B cell (primary cell): Measurements from ENCODE around the gene RAMP2. TPM values are rescaled to one million over a fixed set of nuclear protein-coding genes. Genes with fewer than 3 reads are reported as not detected.

Source experiments
- ATAC-seq: fragments of 200-7000 bp; cut with Tn5 transposase; one replicate; pipeline ENCODE4 v1.10.0; 2021; ENCODE audit warnings: low read depth, mild to moderate bottlenecking, moderate number of reproducible peaks, moderate library complexity
- CTCF ChIA-PET: fragments of 350-600 bp; sonication (Branson Sonifier 250); formaldehyde crosslinking; loops from one replicate; lab custom pipeline; 2021; ENCODE audit warnings: antibody characterized with exemption, inconsistent platforms; lab: Charles Lee
- POLR2A ChIA-PET: fragments of 350-600 bp; sonication (Branson Sonifier 250); formaldehyde crosslinking; loops from one replicate; lab custom pipeline; 2021; ENCODE audit warnings: antibody characterized with exemption; lab: Charles Lee
- DNase-seq: peaks from one replicate; pipeline ENCODE4 v3.0.0; 2013
- H2AFZ ChIP-seq: 2 replicates; pipeline ENCODE4 v1.6.1; 2012; ENCODE audit warnings: mild to moderate bottlenecking, low read depth, low read length; ENCODE audit not compliant: insufficient read depth, poor library complexity, severe bottlenecking
- H3K27ac ChIP-seq, 2 donors: 1 replicate in 1 of 2; 2 replicates in 1 of 2; pipeline ENCODE4 v1.5.1; 2012 to 2013; ENCODE audit warnings: low read length in 2 of 2, mild to moderate bottlenecking in 2 of 2, moderate library complexity in 1 of 2
- H3K27me3 ChIP-seq, 4 experiments: fragments of 200-600 bp in 1 of 4; sonication (generic) in 1 of 4; replicated peaks in 1 of 4; 1 replicate in 2 of 4; 2 replicates in 2 of 4; pipeline versions ENCODE4 v1.6.1 to v1.7.0; 2013 to 2016; ENCODE audit warnings: low read length in 3 of 4, mild to moderate bottlenecking in 2 of 4, mixed read lengths in 1 of 4, moderate library complexity in 1 of 4; ENCODE audit not compliant: insufficient read depth in 4 of 4, control insufficient read depth in 3 of 4; ENCODE audit errors: control extremely low read depth in 1 of 4
- H3K36me3 ChIP-seq, 2 experiments: replicated peaks in 1 of 2; 1 replicate in 1 of 2; 2 replicates in 1 of 2; pipeline versions ENCODE4 v1.6.1 to v1.7.1; 2013; ENCODE audit warnings: low read length in 1 of 2; ENCODE audit not compliant: insufficient read depth in 2 of 2, control insufficient read depth in 1 of 2; ENCODE audit errors: control extremely low read depth in 1 of 2, extremely low read depth in 1 of 2
- H3K4me1 ChIP-seq, 2 donors: fragments of 200-600 bp in 1 of 2; sonication (generic) in 1 of 2; 1 replicate in 1 of 2; 2 replicates in 1 of 2; pipeline versions ENCODE4 v1.5.1 to v1.6.1; 2013 to 2017; ENCODE audit warnings: low read length in 2 of 2; ENCODE audit not compliant: control insufficient read depth in 2 of 2, insufficient read depth in 2 of 2
- H3K4me2 ChIP-seq: replicated peaks from 2 replicates; pipeline ENCODE3; 2012; ENCODE audit warnings: mild to moderate bottlenecking, low read depth, low read length; ENCODE audit not compliant: poor library complexity, severe bottlenecking
- H3K4me3 ChIP-seq, 5 experiments: fragments of 200-600 bp in 1 of 5; sonication (generic) in 1 of 5; 1 replicate in 3 of 5; 2 replicates in 2 of 5; pipeline versions ENCODE4 v1.5.1 to v1.7.0; 2011 to 2016; ENCODE audit warnings: low read length in 4 of 5, mild to moderate bottlenecking in 4 of 5, low read depth in 2 of 5, control low read depth in 1 of 5, moderate library complexity in 1 of 5; ENCODE audit not compliant: insufficient read depth in 1 of 5; ENCODE audit errors: control extremely low read depth in 1 of 5, extremely low read depth in 1 of 5
- H3K79me2 ChIP-seq: fragments of 200-600 bp; sonication (generic); one replicate; pipeline ENCODE4 v1.6.0; 2016; ENCODE audit warnings: low read length; ENCODE audit not compliant: control insufficient read depth, insufficient read depth
- H3K9ac ChIP-seq: fragments of 200-600 bp; sonication (generic); 2 replicates; pipeline ENCODE4 v1.6.1; 2017; ENCODE audit warnings: mild to moderate bottlenecking, low read length, moderate library complexity
- H3K9me3 ChIP-seq, 3 donors: one replicate each; pipeline versions ENCODE4 v1.6.1 to v1.7.1; 2013; ENCODE audit warnings: low read length in 2 of 3; ENCODE audit not compliant: control insufficient read depth in 2 of 3, insufficient read depth in 1 of 3; ENCODE audit errors: control extremely low read depth in 1 of 3
- H4K20me1 ChIP-seq: 2 replicates; pipeline ENCODE4 v1.6.0; 2012; ENCODE audit warnings: mild to moderate bottlenecking, low read length; ENCODE audit not compliant: insufficient read depth, control insufficient read depth, poor library complexity, severe bottlenecking
- H3K27ac Mint-ChIP-seq: one replicate; pipeline ENCODE4 v1.8.0; 2021; ENCODE audit warnings: mixed read lengths
- H3K27me3 Mint-ChIP-seq: one replicate; pipeline ENCODE4 v1.8.0; 2021; ENCODE audit warnings: mixed read lengths
- H3K4me1 Mint-ChIP-seq: one replicate; pipeline ENCODE4 v1.8.0; 2021; ENCODE audit warnings: mixed read lengths
- H3K4me3 Mint-ChIP-seq: one replicate; pipeline ENCODE4 v1.8.0; 2021; ENCODE audit warnings: mixed read lengths
- H3K9me3 Mint-ChIP-seq: one replicate; pipeline ENCODE4 v1.8.0; 2022; ENCODE audit warnings: mixed read lengths; ENCODE audit not compliant: insufficient read depth
- EZH2 ChIP-seq: IDR thresholded peaks from 2 replicates; pipeline ENCODE4 v1.6.1; 2012; ENCODE audit warnings: borderline replicate concordance, low read depth, mild to moderate bottlenecking, moderate library complexity, low read length; ENCODE audit not compliant: insufficient read depth, poor library complexity, severe bottlenecking
- WGBS: methylation state at CpG from one replicate; pipeline ENCODE4 v1.1.5; 2013; ENCODE audit warnings: missing lambda C conversion rate; ENCODE audit not compliant: insufficient coverage; 5-methylcytosine and 5-hydroxymethylcytosine counted together
- intact Hi-C: fragments of 100-400 bp; cut with micrococcal nuclease; formaldehyde crosslinking; loops from one replicate; pipeline ENCODE4 v1.10.0; 2022
- polyA plus RNA-seq: library from polyadenylated mRNA; depleted of rRNA; stranded (reverse); fragments of >200 nt; gene quantifications from 2 replicates; pipeline ENCODE4 v1.2.3, GENCODE V29; 2012
- total RNA-seq, 2 donors: library from RNA; stranded (reverse); fragments of 120-200 nt in 1 of 2; gene quantifications; 1 replicate in 1 of 2; 2 replicates in 1 of 2; pipeline versions ENCODE4 v1.2.3 to v1.2.4, GENCODE V29; 2013 to 2022
- TF ChIP-seq, protein P1 (sequence below): fragments of 200-600 bp; IDR thresholded peaks from one replicate; pipeline ENCODE4 v1.8.0; 2022; ENCODE audit warnings: antibody characterized with exemption, mild to moderate bottlenecking

The RAMP2 gene
- total and polyA plus RNA-seq, 2 donors (not counting 1 experiment from before 2014, with no cell fraction given), result not detected

DNA sequence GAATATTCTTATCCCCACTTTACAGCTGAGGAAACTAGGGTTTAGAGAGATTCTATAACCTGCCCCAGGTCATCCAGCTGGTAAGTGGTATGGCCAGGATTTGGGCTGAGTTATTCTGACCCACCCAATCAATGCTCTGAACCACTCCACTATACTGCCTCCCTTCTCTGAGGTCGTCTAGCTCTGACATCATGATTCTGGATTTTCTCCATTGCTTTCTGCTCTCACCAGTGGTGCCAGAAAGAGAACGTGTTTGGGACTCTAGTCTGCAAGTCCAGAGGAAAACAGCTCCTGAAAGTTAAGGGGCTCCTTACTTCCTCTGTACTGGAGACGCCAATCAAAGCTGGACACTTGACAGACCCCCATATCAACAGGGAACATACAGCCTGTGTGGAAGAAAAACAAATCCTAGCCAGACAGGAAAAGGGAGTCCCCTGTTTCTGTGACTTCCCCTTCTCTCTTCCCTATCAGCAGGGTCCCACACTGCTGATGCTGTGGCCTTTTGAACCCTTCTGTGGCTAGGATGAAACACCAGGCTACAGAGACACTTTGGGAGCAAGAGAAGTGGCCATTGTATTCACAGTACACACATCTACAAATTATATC is 10.2 kb upstream of the RAMP2 start:
- no peak for ATAC-seq
- Histone ChIP-seq H3K9me3 (no peaks in the 10 kb centered on the region), H3K4me1 (no peaks in the 10 kb centered on the region), H3K9ac (no peak overlapping the region), H3K36me3 (no peaks in the 10 kb centered on the region), H3K27me3 (peaks cover 0 to 24% (median 7%) of the 10 kb centered on the region in 4 experiments), H3K27ac (no peak overlapping the region), H3K4me2 (no peak overlapping the region), H3K79me2 (no peaks in the 10 kb centered on the region), H3K4me3 (no peak overlapping the region), H4K20me1 (no peaks in the 10 kb centered on the region), H2AFZ (no peak overlapping the region)
- H3K9me3 Mint-ChIP-seq, result no peaks in the 10 kb centered on the region
- POLR2A ChIA-PET, result no interaction called here
- 11% methylated on average over 2 of the region's 3 CpGs for WGBS
- no peak for TF ChIP-seq EZH2
- TF ChIP-seq, protein P1, sequence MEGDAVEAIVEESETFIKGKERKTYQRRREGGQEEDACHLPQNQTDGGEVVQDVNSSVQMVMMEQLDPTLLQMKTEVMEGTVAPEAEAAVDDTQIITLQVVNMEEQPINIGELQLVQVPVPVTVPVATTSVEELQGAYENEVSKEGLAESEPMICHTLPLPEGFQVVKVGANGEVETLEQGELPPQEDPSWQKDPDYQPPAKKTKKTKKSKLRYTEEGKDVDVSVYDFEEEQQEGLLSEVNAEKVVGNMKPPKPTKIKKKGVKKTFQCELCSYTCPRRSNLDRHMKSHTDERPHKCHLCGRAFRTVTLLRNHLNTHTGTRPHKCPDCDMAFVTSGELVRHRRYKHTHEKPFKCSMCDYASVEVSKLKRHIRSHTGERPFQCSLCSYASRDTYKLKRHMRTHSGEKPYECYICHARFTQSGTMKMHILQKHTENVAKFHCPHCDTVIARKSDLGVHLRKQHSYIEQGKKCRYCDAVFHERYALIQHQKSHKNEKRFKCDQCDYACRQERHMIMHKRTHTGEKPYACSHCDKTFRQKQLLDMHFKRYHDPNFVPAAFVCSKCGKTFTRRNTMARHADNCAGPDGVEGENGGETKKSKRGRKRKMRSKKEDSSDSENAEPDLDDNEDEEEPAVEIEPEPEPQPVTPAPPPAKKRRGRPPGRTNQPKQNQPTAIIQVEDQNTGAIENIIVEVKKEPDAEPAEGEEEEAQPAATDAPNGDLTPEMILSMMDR, result no peak
- H3K4me1 Mint-ChIP-seq, result no peaks in the 10 kb centered on the region
- DNase-seq, result no peak
- no peak overlapping the region for H3K4me3 Mint-ChIP-seq
- H3K27ac Mint-ChIP-seq, result no peak overlapping the region
- intact Hi-C loops, result no loop called here
- CTCF ChIA-PET, result interaction anchor here (0.7 to 1.3 kb wide), 5 partner anchors 9 to 32 kb away, joined by 3 to 5 read pairs (median 3); no protein-coding TSS in a partner anchor
- H3K27me3 Mint-ChIP-seq, result peaks cover 36% of the 10 kb centered on the region

DNA sequence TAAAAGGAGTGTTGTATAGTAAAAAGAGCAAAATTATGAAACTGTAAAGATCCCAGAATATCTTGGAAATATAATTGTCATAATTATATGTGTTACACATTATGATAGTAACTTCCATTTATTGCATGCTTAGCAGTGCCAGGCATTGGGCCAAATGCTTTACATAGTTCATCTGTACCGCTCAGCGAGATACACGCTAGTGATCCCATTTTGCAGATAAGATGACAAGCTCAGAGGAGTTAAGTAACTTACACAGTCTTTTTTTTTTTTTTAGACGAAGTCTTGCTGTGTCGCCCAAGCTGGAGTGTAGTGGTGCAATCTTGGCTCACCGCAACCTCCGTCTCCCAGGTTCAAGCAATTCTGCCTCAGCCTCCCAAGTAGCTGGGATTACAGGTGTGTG is 9.4 kb upstream of the RAMP2 start:
- Histone ChIP-seq H3K79me2 (no peaks in the 10 kb centered on the region), H3K27ac (no peak overlapping the region), H3K4me1 (no peaks in the 10 kb centered on the region), H3K36me3 (no peaks in the 10 kb centered on the region), H3K27me3 (peaks cover 0 to 22% (median 7%) of the 10 kb centered on the region in 4 experiments), H3K9ac (no peak overlapping the region), H3K4me2 (no peak overlapping the region), H3K4me3 (no peak overlapping the region), H3K9me3 (no peaks in the 10 kb centered on the region), H2AFZ (no peak overlapping the region), H4K20me1 (no peaks in the 10 kb centered on the region)
- Mint-ChIP-seq H3K27me3 (peaks cover 38% of the 10 kb centered on the region), H3K27ac (no peak overlapping the region), H3K4me3 (no peak overlapping the region), H3K9me3 (no peaks in the 10 kb centered on the region), H3K4me1 (no peaks in the 10 kb centered on the region)
- ATAC-seq, result no peak
- TF ChIP-seq EZH2, result no peak
- TF ChIP-seq, protein P1, result no peak
- intact Hi-C loops, result no loop called here
- no peak for DNase-seq
- WGBS, result 90% methylated on average over 3 of the region's 7 CpGs
- ChIA-PET POLR2A (interaction anchor here (0.6 kb wide), 1 partner anchor 16 kb away, joined by 3 read pairs; no protein-coding TSS in a partner anchor), CTCF (interaction anchor here (0.6 kb wide), 1 partner anchor 8 kb away, joined by 3 read pairs; no protein-coding TSS in a partner anchor)
